NCI-H460 (cell line): ENCODE data around the gene WNT7B. TPM values are rescaled to one million over a fixed set of nuclear protein-coding genes. Genes with fewer than 3 reads are reported as not detected.

Experiments used
- DNase-seq: peaks from one replicate; pipeline ENCODE4 v3.0.0-alpha.2; 2016; ENCODE audit warnings: low read depth; ENCODE audit errors: extremely low read depth
- total RNA-seq: library from RNA; depleted of rRNA; stranded (reverse); fragments of >200 nt; shearing (Covaris generic); gene quantifications from 2 replicates; pipeline ENCODE4 v1.2.3, GENCODE V29; 2014

Gene WNT7B
- total RNA-seq, 1 experiment from 2014 or later, result not detected

- no peak for DNase-seq
Observed at GRCh38 chr22:45933506-45934167, 43.3 kb downstream of the WNT7B start.

- no peak for DNase-seq
Observed at GRCh38 chr22:45932071-45932470, 44.9 kb downstream of the WNT7B start.

GRCh38 chr22:45931042-45931441 lies 45.9 kb downstream of the WNT7B start:
- no peak for DNase-seq

- DNase-seq, result no peak
Observed at GRCh38 chr22:45930324-45930723, 46.6 kb downstream of the WNT7B start.

GRCh38 chr22:45929649-45930048 lies 47.3 kb downstream of the WNT7B start:
- DNase-seq, result no peak

GRCh38 chr22:45928726-45929368 lies 48.1 kb downstream of the WNT7B start:
- DNase-seq, result no peak

GRCh38 chr22:45927059-45927458 lies 49.9 kb downstream of the WNT7B start:
- no peak for DNase-seq

GRCh38 chr22:45926433-45926832 lies 50.5 kb downstream of the WNT7B start:
- no peak for DNase-seq

GRCh38 chr22:45925811-45926351 lies 51.1 kb downstream of the WNT7B start:
- DNase-seq, result no peak

GRCh38 chr22:45923835-45924234 lies 53.1 kb downstream of the WNT7B start:
- no peak for DNase-seq

GRCh38 chr22:45923212-45923611 lies 53.8 kb downstream of the WNT7B start:
- no peak for DNase-seq

- no peak for DNase-seq
Observed at GRCh38 chr22:45922661-45923060, 54.3 kb downstream of the WNT7B start.

- no peak for DNase-seq
Observed at GRCh38 chr22:45922256-45922655, 54.7 kb downstream of the WNT7B start.

- DNase-seq, result no peak
Observed at GRCh38 chr22:45919504-45920286, 57.3 kb downstream of the WNT7B start.

GRCh38 chr22:45918459-45919370 lies 58.2 kb downstream of the WNT7B start:
- no peak for DNase-seq

GRCh38 chr22:45917700-45918458 lies 59.1 kb downstream of the WNT7B start:
- DNase-seq, result no peak

GRCh38 chr22:45917146-45917545 lies 59.8 kb downstream of the WNT7B start:
- no peak for DNase-seq

- no peak for DNase-seq
Observed at GRCh38 chr22:45916515-45916914, 60.4 kb downstream of the WNT7B start.

- DNase-seq, result no peak
Observed at GRCh38 chr22:45915841-45916240, 61.1 kb downstream of the WNT7B start.

GRCh38 chr22:45915151-45915550 lies 61.8 kb downstream of the WNT7B start:
- no peak for DNase-seq
